ENCODE results near the gene TCFL5.

The TCFL5 gene

DNA sequence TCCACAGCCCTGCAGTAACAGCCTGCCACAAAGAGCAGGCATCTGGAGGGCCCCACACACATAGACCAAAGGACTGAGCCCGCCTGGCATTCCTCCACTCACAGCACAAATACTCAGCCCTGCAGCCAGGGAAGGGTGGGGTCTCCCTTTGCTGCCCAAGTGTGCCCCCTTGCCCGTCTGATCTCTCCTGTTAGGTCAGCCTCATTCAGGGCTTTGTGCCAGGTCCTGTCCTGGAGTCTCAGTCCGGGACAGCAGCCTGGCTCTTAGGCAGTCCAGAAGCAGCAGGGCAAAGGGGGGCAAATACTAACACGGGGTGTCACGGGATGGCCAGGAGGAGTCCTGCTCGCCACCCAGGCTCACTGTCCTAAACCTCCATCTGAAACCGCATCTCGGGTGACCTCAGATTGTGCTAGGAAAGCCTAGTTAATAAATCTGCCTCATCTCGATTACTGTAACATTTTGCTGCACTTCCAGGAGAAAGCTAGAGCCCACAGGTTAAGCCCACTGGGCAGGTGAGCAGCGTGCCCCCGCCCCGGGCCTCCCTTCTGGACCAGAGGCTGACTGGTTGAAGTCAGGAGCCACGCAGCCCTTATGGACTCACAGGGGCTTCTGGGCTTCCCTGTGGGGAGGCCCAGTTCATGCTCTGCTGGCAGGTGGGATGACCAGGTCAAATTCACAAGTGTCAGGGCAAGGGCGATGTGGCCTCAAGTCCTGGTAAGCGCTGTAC, 60.2 kb downstream of the TCFL5 start:
- DNase-seq (ENCODE audit: insufficient read length, low spot score) (no peak), FAIRE-seq (no peak)
- TF ChIP-seq, protein P1, sequence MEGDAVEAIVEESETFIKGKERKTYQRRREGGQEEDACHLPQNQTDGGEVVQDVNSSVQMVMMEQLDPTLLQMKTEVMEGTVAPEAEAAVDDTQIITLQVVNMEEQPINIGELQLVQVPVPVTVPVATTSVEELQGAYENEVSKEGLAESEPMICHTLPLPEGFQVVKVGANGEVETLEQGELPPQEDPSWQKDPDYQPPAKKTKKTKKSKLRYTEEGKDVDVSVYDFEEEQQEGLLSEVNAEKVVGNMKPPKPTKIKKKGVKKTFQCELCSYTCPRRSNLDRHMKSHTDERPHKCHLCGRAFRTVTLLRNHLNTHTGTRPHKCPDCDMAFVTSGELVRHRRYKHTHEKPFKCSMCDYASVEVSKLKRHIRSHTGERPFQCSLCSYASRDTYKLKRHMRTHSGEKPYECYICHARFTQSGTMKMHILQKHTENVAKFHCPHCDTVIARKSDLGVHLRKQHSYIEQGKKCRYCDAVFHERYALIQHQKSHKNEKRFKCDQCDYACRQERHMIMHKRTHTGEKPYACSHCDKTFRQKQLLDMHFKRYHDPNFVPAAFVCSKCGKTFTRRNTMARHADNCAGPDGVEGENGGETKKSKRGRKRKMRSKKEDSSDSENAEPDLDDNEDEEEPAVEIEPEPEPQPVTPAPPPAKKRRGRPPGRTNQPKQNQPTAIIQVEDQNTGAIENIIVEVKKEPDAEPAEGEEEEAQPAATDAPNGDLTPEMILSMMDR (IDR thresholded peaks at IDR 0.05; ENCODE audit: insufficient read depth, missing control alignments): no peak

DNA sequence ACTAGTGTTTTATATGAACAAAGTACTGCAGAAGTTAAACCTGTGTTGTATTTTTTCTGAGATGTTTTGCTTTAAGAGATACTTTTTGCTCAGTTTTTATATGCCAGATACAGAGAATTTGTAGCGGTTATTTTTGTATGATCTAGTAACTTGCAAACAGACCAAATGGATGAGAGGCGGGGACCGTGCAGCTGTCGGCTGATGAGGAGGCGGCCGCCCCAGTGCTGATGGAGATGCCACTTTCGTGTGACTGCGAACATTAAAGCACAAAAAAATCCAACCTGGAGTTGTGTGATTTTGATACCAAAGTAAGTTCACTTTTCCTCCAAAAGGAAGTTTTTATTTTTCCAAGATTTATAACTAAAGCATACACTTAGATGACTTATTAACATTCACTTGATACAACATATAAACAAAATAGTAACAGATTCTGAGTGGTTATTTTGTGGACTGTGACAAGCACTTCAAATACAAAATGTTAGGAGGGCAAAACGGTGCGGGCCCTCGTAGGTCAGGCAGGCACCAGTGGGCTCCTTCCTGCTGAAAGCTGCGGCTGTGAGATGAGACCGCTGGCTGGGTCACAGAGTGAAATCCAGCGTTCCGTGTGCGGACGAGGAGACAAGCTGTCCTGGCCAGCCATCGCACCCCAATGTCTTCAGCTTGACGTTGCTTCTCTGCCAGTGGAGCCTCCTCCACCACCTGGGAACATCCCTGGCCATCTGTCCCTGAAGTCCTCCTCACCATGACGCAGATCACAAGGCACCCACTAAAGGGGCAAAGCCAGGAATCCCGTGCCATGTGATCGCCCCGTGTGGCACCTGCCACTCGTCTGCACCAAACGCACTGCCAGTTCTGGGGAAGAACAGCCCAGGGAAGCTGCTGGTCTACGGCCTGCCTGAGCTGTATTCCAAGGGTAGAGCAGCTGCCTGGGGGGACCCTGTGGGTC, 61.0 kb downstream of the TCFL5 start:
- TF ChIP-seq, protein P1 (IDR thresholded peaks at IDR 0.05; ENCODE audit: insufficient read depth, missing control alignments): no peak
- DNase-seq (ENCODE audit: insufficient read length, low spot score) (no peak), FAIRE-seq (no peak)

DNA sequence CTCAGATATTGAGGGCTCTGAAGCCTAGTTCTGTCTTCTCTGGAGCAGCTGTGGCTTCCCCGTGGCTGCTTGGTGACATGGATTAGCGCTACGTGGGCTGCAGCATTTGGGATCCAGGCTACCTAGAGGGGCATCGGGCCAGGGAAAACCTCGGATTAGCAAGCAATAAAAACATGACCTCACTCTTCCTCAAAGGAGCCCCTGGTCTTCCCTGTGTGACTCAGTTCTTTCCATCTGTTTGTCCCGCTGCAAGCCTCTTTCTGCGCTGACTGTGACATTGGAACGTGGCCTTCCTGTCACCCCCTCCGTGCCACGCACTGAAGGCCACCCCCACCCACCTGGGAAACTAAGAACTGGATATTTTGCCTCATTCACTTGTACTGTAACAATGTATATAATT, 61.7 kb downstream of the TCFL5 start:
- TF ChIP-seq, protein P1 (IDR thresholded peaks at IDR 0.05; ENCODE audit: insufficient read depth, missing control alignments): no peak
- DNase-seq (ENCODE audit: insufficient read length, low spot score): no peak
- FAIRE-seq: no peak

DNA sequence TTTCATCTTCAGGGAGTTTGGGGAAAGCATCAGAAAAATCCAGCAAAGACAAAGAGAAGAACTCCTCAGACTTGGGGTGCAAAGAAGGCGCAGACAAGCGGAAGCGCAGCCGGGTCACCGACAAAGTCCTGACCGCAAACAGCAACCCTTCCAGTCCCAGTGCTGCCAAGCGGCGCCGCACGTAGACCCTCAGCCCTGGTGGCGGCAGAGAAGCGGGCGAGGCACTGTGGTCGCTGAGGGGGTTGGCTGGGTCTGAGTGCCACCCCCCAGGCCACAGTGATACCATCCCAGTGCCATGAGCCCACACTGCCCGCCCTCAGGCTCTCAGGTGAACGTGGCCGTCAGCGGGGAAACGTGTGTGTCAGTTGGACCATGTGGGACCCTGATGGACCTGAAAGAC, 62.2 kb downstream of the TCFL5 start:
- TF ChIP-seq, protein P1 (IDR thresholded peaks at IDR 0.05; ENCODE audit: insufficient read depth, missing control alignments): no peak
- FAIRE-seq: no peak
- no peak for DNase-seq (ENCODE audit: insufficient read length, low spot score)

DNA sequence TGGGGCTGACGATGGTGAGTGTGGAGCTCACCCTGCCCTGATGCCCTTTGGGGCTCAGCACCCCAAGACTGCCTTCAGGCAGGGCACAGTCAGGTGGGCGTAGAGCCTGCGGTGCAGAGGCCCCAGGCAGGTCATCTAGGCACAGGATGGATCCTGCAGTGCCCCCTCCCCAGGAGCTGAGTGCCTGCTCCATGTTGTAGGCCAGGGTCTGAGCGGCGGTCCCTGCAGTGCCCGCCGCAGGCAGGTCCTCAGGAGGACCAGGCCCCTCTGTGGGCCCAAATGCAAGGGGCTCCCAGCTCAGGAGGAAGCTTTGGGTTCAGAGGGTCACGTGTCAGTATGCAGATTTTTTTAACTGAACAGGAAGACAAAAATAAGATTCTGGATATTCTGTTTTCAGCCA, 62.6 kb downstream of the TCFL5 start:
- no peak for FAIRE-seq
- TF ChIP-seq, protein P1 (IDR thresholded peaks at IDR 0.05; ENCODE audit: insufficient read depth, missing control alignments): no peak
- no peak for DNase-seq (ENCODE audit: insufficient read length, low spot score)

DNA sequence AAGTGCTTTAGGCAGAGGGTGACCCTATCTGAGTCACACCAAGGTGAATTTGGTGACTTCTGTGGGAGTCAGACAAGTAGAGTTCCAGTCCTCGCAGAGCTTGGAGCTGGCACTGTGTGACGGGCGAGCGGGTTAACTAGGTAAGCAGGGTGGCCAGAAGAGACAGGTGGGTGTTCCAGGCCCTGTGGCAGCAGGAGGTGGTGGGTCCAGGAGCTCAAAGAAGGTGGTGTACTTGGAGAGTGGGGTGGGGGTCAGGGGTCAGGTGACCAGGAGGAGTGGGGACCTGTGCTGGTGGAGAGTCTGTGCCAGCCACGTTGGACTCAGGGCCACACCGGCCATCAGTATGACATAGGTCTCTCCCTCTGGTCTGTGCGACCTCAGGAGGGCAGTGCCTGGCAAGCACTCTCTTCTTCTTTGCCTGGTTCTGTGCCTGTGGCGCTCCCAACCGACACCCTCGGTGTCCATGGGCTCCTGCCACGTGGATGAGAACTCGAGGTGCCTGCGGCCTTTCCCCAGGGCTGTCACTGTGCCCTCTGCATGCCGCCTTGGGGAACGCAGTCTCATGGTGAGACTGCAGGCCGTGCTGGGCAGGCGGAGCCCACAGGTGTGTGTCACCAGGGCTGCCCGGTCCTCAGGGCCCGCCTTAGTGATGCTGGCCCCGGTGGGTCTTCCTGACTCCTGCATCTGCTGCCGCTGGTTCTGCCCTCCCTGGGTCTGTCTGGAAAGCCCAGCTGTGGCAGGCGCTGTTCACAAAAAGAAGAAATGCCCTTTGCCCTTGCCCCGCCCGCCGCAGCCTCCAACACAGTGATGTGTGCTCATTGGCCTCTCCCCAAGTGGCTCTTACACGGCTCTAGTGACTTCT, 63.7 kb downstream of the TCFL5 start:
- FAIRE-seq (no peak), DNase-seq (ENCODE audit: insufficient read length, low spot score) (no peak)
- TF ChIP-seq, protein P1 (IDR thresholded peaks at IDR 0.05; ENCODE audit: insufficient read depth, missing control alignments): no peak
